CD4-positive, alpha-beta T cell treated with Interleukin-17A for 4 hours (primary cell): Measurements from ENCODE around the gene GOLGA2.
A peak's percentile ranks its signal among the peaks of the same experiment; 100 is the strongest.
"Not testable (repeated sequence)": the region's sequence is repeated elsewhere in the genome, so short reads cannot be mapped to it uniquely, and the experiment has no call there.

Source experiments
- DNase-seq: peaks from one replicate; pipeline ENCODE4 v3.0.0-alpha.2; 2020; ENCODE audit warnings: mixed read lengths

GOLGA2 gene

GRCh38 chr9:128233817-128234406 is 41.9 kb downstream of the GOLGA2 start:
- DNase-seq, result no peak

GRCh38 chr9:128232528-128233428 is 43.0 kb downstream of the GOLGA2 start:
- DNase-seq, result no peak

- DNase-seq, result no peak
Observed at GRCh38 chr9:128231638-128232527, 43.9 kb downstream of the GOLGA2 start.

GRCh38 chr9:128230897-128231296 is 44.9 kb downstream of the GOLGA2 start:
- not testable (repeated sequence) for DNase-seq

- DNase-seq, result no peak
Observed at GRCh38 chr9:128226412-128226801, 49.4 kb downstream of the GOLGA2 start.

GRCh38 chr9:128225770-128226411 is 49.9 kb downstream of the GOLGA2 start:
- DNase-seq, result no peak

- DNase-seq, result no peak
Observed at GRCh38 chr9:128224877-128225276, 50.9 kb downstream of the GOLGA2 start.

- DNase-seq, result no peak
Observed at GRCh38 chr9:128222880-128223670, 52.7 kb downstream of the GOLGA2 start.

- no peak for DNase-seq
Observed at GRCh38 chr9:128222026-128222425, 53.8 kb downstream of the GOLGA2 start.

GRCh38 chr9:128219831-128220230 is 56.0 kb downstream of the GOLGA2 start:
- no peak for DNase-seq

GRCh38 chr9:128218518-128219389 is 57.1 kb downstream of the GOLGA2 start:
- peak; percentile 97 for DNase-seq

GRCh38 chr9:128218172-128218517 is 57.7 kb downstream of the GOLGA2 start:
- no peak for DNase-seq

- DNase-seq, result no peak
Observed at GRCh38 chr9:128216781-128217553, 58.8 kb downstream of the GOLGA2 start.

- no peak for DNase-seq
Observed at GRCh38 chr9:128215491-128216409, 60.1 kb downstream of the GOLGA2 start.

- DNase-seq, result no peak
Observed at GRCh38 chr9:128214571-128215490, 61.0 kb downstream of the GOLGA2 start.

- no peak for DNase-seq
Observed at GRCh38 chr9:128213746-128214497, 61.9 kb downstream of the GOLGA2 start.

- no peak for DNase-seq
Observed at GRCh38 chr9:128211981-128212281, 63.9 kb downstream of the GOLGA2 start.
